HG02678 (cell line): ENCODE measurements around the gene WBP4.
"Not testable (repeated sequence)": the region's sequence is repeated elsewhere in the genome, so short reads cannot be mapped to it uniquely, and the experiment has no call there.

Experiments used
- ATAC-seq: cut with Tn5 transposase; IDR thresholded peaks from one replicate; pipeline ENCODE4 v1.9.1; 2021; ENCODE audit warnings: mild to moderate bottlenecking, moderate library complexity; ENCODE audit not compliant: unreplicated experiment

Gene WBP4, protein sequence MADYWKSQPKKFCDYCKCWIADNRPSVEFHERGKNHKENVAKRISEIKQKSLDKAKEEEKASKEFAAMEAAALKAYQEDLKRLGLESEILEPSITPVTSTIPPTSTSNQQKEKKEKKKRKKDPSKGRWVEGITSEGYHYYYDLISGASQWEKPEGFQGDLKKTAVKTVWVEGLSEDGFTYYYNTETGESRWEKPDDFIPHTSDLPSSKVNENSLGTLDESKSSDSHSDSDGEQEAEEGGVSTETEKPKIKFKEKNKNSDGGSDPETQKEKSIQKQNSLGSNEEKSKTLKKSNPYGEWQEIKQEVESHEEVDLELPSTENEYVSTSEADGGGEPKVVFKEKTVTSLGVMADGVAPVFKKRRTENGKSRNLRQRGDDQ

DNA sequence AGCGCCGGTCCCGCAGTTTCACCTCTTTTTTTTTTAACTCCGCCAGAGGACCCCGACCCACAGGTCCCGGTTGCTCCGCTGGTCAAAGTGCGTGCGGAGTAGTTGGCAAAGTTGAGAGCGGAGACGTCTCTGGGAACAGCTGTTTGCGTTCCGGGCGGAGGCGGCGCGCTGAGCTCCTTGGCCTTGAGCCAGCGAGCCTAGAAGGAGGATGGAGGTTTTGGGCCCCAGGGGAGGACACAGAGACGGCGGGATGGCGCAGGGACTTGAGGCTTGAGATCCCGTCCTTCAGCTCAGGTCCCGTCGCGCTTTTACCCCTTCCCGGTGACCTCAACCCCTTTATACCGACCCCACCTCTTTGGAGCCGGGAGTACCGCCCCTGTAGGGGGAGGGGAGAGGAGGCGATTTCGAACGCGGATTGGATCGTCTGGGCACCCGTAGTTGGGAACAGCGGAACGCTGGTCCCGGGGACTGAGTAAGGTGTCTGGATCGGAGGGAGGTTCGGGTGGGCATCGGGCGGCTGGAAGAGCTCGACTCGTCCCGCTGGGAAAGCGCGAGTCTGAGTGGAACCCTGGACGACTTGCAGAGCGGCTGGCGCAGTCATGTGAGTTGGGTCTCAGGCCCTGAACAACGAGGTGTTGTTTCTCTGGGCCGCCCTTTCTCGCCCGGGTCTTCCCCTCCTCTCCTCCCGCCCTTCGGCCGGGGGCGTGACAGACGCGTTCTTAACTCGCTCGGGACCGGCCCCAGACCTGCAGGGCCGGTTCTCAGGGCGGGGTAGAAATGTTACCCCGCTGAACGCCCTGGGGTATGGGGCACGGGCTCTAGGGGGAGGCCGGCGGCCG, at the start of gene WBP4:
TSS of gene WBP4 (plus strand) at position 435 of the 839 bp plus-strand sequence. CDS start at position 600, 165 bp downstream.
- ATAC-seq: peak; percentile 71

DNA sequence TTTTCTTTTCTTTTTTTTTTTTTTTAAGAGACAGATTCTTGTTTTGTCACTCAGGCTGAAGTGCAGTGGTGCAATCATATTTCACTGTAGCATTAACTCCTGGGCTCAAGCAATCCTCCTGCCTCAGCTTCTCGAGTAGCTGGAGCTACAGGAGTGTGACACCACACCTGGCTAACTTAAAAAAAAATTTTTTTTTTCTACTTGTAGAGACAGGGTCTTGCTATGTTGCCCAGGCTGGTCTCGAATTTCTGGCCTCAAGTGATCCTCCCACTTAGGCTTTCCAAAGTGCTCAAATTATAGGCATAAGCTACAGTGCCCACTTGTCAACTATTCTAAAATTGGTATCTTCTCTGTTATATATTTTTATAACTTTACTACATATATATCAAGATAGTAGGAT, 48.8 kb upstream of the WBP4 start:
- no peak for ATAC-seq

DNA sequence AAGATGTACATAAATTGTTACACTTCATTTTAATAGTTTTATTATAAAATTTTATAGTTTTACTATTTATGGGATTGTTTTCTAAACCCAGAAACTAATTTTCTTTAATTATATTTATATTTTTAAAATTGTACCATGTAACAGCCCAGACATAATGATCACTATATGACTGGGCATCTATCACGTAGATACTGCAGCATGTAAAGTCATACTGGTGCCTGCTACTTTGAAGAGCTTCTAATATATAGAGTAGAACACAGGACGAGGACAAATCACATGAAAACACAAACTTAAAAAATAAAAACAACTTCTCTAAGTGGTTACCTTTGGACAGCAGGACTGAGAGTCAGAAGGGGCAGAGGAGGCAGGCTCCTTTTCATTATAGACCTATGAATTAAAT, 47.5 kb upstream of the WBP4 start:
- no peak for ATAC-seq

DNA sequence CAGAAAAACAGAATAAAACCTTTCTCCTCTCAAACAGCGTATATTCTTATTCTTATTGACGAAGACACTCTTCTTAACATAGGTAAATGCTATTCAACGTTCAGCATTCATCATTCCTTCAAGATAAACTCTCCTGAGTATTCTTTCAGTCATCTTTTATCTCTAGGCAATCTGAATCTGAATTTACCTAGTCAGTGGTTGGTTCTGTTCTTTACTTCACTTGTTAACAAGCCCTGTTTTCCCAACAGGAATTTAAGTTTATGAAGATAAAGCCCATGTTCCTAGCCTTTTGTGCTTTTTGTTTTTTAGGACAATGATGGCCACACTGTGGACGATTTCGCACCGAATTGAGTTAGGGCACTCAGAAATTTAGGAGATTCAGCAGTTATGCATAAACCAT, 45.4 kb upstream of the WBP4 start:
- no peak for ATAC-seq

DNA sequence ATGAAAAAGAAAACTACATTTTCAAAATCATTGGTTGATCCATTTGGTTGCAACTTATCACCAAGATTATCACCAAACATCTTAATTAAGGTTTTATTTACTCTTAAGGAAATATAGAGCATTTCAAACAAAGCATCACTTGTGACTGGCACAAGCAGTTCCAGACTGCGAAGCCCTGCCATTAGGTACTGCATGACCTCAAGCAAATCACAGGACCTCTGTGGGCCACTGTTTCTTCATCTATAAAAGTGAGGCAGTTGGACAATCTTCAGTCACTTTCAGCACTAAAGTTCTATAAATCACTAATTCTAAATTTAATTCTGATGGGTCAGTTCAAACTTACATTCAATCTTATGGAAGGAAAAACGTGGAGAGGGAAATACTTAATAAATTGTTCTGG, 44.1 kb upstream of the WBP4 start:
- no peak for ATAC-seq

DNA sequence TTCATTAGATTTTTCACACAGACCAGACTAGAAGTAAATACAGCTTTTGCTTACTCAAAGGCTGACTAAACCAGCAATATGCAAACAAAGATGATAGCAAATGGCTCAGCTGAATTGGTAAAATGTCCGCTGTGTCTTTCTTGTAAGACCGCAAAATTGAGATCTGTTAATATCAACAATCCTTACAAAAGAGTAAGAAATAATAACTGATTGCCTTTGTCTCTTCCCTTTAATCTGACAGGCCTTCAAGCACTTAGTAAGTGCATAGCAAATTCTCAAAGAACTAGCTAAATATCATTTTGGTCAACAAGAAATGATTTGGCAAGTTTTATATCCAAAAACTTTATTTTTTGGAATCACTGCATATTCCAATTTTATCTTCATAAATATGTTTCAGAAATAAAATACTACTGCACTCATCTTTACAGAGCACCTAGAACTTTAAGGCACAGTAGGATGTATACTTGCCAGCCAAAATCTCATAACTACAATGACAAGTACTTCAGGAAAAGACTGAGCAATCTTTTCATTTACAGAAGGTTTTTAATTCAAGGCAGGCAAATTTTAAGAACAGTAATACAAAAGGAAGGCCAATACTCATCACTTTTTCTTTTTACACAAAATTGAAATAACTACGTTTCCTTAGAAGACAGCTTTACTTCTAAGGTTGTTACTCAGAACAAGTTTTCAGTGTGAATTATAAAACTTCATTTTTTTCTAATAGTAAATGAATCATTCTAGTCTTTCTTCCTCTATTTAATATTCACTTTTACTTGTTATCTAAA, 43.3 kb upstream of the WBP4 start:
- no peak for ATAC-seq

DNA sequence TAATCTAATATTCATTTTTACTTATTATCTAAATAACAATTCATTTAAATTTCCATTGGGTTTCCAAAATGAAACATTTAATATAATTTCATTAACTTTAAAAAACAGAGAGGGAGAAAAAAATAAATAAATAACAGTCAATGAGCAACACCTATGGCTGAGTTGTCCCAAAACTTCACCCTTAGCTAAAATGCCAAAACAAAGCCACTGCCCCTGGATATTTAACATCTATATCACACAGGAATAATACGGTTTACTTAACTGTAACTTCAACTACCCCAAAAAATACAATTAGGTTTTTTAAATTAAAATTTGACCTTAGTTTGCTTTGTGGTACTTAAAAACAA, 42.7 kb upstream of the WBP4 start:
- no peak for ATAC-seq

DNA sequence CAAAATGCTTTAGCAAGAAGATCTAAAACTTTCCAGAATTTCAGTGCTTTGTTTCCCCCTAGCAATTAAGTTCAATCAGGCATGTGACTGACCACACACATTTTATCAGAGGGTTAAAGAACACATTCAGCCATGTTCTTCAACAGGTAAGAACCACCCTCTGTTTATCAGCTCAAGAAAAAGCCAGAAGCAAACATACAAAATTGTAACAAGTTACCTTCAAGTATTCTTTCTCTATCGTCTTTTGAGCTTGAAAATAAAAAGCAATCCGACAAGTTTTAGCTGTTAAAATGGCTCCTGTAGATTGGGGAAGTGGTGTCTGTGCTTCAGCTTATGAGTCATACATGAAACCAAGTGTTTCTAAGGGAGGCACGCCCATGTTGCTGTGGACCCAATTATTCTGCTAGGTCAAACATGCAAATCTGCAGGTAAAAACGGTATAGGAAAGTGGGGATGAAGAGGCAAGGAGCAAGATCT, 42.3 kb upstream of the WBP4 start, which contains the start of gene ELF1:
TSS of gene ELF1 (minus strand) at position 306 of the 477 bp plus-strand sequence. CDS start 37,262 bp downstream, outside the sequence.
- ATAC-seq: peak; percentile 92

DNA sequence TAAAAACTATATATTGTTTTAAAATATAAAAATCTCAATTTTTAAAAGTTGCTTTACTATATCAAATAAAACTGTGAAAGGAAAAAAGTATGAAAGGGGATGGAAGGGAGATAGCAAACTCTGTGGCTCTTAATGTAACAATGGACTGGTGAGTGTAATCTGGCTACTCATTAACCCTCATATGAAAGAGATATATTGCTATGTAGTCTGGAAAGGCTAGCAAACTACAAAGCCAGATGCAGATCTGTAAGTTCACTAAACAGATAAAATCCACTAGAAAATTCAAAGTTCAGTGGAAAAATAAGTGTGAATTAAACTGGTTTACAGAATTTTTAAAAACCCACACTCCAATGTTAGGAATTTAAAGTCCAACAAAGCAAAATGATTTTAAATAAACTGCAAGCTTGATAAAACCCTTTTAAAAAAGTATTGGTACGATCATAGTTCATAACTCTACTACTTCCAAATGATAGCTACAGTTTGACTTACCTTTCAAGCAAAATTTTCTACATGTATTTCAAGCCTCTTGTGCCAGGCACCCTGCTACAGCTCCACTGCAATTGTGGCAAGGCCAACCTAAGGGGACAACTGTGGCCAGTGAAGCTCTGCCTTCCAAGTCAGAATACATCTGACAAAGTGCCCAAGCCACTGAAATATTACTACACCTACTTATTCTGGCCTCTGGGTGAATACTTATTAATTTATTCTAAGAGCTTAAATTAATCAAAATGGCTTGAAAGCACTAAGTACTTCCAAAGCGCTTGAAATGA, 41.5 kb upstream of the WBP4 start:
- ATAC-seq: no peak

DNA sequence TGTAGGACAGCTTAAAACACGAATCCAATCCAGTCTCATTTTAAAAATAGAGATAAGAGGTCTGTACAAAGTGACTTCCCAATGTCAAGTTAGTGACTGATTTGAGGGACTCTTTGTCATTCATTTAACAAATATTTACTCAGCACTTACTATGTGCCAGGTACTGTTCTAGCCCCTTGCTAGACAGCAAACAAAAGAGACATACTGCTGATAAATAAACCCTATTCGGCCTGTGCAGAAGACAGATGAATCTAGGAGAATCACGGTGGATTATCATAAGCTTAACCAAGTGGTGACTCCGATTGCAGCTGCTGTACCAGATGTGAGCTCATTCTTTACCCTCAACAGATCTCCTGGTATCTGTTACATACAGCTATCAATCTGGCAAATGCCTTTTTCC, 35.8 kb upstream of the WBP4 start:
- ATAC-seq: no peak

DNA sequence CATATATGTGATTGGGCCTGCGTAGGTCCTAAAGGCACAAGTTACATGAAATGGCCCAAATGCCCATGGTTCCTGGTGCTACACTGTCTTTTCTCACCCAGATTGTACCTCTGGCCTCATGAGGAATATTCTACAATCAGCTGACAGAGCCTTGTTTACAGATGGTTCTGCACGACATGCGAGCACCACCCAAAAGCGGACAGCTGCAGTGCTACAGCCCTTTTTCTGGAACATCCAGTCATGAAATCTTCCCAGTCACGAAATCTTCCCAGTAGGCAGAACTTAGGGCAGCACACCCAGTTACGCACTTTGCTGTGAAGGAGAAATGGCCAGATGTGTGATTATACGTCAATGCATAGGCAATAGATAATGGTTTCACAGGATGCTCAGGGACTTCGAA, 34.5 kb upstream of the WBP4 start:
- no peak for ATAC-seq

DNA sequence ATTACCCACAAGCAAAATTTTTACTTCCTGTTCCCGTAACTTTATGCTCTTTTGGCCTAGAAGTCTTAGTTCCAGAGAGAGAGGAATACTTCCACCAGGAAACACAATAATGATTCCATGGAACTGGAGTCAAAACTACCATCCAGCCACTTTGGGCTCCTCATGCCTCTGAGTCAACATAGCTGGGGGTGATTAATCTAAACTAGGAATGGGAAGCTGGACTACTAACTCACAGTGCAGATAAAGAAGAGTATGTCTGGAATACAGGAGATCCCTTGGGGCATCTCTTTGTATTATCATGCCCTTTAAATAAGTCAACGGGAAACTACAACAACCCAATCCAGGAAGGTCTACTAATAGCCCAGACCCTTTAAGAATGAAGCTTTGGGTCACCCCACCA, 33.3 kb upstream of the WBP4 start:
- ATAC-seq: no peak

DNA sequence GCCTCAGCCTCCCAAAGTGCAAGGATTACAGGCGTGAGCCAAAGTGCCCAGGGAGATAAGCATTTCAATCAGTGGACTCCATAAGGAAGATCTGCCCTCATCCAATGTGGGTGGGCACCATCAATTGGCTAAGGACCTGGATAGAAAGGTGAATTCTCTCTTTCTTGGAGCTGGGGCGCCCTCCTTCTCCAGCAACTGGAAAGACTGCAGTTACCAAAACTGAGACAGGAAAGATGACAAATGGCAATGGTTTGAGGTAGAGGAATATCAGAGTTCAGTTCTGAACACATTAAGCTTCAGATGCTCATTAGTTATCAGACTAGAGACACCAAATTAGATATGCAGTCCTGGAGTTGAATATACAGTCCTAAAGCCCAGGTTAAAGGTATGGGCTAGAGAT, 31.7 kb upstream of the WBP4 start:
- no peak for ATAC-seq

DNA sequence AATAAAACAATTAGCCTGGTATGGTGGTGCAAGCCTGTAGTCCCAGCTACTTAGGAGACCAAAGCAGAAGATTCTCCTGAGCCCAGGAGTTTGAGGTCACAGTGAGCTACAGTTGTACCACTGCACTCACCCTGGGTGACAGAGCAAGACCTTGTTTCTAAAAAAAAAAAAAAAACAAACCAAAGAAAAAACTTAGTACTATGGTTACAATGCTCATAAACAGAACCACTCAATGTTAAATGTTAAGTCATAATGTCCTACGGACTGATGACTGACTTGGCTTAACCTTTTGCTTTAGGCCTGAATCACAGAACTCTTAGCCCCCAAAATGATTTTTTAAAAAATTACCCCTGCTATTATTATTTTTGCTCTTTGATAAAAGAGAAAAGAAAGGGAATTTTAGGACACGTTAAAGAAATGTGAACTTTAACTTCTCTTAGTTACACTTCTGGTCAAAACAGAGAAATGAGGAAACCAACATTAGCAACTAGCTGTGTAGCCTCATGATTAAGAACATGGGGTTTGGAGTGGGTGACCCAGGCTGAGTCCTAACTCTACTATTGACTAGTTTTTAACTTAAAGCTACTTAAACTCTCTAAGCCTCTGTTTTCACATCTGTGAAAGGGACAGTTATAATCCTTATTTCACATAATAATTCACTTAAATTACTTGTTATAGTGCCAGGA, 28.5 kb upstream of the WBP4 start:
- no peak for ATAC-seq

DNA sequence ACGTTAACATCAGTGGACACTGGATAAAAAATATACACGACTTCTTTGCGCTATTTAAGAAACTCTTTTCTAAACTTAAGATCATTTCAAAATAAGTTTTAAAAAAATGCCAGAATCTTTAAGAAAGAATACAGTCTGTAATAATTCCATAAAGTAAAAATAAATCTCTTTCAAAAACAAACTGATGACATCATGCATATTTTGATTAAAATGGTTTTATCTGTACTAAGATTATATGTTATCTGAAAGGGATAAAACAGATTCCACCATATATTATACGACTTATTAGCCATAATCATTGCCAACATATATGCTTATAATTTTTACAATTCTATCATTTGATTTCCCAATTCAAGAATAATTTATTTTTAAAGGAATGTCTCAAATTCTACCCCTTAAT, 26.9 kb upstream of the WBP4 start:
- no peak for ATAC-seq

DNA sequence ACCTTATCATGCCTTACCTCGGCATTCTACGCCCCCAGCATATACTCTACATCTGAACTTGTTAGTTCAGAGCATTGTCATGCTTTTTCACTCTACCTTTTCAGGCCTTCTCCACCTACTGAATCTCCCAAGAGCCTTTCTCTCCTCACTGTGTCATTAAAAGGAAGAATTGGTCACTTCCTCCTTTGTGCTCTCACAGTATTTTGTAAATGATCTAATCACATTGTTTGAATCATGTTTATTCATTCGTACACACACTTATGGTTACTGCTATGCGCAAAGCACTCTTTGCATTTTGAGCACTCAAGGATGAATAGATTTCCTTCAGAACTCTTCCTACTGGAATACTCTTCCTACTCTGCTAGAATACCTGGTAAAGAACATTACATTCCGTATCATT, 26.4 kb upstream of the WBP4 start:
- ATAC-seq: no peak

DNA sequence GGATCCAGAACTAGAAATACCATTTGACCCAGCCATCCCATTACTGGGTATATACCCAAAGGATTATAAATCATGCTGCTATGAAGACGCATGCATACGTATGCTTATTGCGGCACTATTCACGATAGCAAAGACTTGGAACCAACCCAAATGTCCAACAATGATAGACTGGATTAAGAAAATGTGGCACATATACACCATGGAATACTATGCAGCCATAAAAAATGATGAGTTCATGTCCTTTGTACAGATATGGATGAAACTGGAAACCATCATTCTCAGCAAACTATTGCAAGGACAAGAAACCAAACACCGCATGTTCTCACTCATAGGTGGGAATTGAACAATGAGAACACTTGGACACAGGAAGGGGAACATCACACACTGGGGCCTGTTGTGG, 24.8 kb upstream of the WBP4 start:
- ATAC-seq: not testable (repeated sequence)

DNA sequence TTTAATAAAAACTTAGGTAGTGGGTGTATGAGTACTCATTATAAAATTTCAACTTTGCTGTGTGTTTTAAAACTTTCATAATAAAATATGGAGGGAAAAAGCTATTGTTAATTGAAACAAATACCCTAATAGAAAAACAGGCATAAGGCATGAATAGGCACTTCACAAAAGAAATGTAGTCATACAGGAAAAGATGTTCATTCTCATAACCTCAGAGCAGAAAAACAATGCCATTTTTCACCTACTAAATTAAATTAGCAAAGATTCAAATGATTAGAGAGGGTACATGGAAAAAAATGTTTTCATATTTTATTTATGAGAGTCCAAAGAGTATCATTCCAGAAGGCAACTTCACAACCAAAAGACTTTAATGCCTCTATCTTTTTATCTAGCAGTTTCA, 21.6 kb upstream of the WBP4 start:
- ATAC-seq: no peak

DNA sequence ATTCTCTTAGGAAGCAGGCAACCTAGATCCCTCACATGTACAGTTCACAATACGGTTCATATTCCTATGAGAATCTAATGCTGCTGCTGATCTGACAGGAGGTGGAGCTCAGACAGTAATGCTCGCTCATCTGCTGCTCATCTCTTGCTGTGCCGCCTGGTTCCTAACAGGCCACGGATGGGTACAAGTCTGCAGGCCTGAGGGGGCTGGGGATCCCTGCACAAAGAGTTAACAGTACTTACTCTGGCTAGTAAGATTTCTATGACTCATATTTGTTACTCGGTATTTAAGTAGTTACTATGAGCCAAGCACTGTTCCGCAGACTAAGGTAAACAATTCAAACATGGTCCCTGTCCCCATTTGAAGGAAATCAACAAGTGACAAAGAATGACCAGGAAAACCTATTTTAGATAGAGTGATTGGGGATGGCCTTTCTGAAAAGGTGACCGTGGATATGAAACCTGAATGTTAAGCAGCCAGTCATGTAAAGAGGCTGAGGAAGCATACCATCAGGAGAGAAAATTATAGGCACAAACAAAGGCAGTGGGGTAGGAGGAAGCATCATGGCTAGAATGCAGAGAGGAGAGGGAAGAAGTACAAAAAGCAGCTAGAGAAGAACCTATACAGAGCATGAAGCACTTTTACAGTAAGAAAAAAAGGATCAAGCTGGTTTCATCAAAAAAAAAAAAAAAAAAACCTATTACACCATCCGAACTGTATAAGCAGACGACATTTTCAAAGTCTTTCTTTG, 20.6 kb upstream of the WBP4 start:
- ATAC-seq: no peak
